GM18858 (cell line): ENCODE data around the gene ENAM.
"Not testable (repeated sequence)": the region's sequence is repeated elsewhere in the genome, so short reads cannot be mapped to it uniquely, and the experiment has no call there.

Experiments used
- ATAC-seq: cut with Tn5 transposase; IDR thresholded peaks from one replicate; pipeline ENCODE4 v1.9.1; 2021; ENCODE audit not compliant: unreplicated experiment

The ENAM gene

DNA sequence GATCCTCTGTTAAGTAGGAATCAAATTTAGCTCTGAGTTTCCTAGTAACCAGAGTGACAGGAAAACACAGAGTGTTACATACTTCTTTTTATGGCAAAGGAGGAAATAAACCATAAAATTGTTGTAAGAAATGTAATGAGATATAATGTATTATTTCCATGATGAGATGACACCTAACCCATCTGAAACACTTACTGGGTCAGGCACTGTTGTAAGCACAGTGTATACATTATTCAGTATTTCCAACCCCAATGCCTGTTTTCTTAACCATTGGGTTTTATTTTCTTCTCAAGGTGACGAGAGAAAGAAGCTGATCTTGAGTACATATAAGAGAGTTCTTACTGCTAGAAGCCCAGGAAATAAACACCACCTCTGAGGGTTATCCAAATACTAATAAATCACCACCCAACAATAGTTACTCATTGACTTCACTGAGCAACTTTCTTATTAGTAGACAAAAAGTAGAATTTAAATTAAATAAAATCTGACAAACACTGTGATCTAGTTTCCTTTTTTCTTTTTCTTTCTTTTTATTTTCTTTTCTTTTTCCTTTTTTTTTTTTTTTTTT, 4.2 kb upstream of the ENAM start:
- no peak for ATAC-seq

DNA sequence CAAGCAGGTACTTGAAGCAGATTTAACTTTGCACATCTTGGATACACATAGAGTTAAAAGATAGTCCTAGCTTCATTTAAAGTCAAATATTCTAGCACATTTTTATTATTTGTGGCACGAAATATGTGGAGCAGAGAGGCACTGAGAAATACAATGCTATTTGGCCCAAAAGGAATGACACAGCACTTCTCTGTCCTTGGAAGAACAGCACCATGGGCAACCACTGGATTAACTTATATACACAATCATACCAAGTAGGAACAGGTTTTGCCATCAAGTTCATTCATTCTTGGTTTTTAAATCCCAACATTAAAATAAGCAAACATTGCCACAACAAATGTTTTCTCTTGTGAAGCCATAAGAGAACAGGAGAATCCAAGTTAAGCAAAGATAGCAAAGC, 924 bp upstream of the ENAM start:
- no peak for ATAC-seq

DNA sequence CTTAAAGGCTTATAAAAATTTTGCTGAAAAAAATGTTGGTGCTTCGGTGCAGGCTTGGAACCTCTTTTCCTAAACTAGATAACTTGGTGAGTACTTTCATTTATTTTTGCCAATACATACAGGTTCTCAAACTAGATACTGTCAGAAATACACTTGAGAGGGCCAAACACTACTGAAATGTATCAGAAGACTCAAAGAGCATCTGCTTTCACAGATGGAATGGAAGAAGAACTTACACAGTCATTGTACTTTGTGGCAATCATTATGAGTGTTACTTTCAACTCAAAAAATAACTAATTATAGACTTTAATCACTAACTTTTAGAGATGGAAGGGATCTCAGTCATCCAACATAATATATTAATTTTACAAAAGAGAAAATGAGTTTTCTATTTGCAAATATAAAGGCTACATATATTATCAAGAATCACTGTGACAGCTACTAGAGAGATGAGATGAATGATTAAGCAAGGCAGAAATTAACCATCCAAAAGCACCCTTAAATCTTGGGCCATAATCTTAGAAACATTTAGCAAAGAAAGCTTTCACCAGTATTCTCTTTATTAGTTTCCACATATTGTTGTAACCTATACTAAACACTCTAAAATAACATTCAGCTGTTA, 1.0 kb downstream of the ENAM start:
- peak; percentile 47 for ATAC-seq

DNA sequence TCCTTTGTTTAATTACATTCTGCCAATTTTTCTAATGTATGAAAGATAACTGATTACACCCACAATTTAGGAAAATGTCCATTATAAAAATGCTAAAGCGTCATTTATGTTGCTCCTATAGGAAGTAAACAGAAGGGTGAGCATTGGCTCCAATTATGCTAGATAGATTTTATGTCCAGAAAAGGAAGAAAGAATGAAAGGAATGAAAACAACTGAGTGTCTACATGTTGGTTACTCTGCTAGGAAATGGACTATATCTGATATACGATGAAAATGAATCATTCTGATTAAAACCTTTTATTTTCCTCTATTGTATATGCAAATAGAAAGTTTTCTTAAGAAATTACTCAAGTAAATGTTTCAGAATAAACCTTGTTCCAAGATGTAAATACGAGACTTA, 1.6 kb downstream of the ENAM start:
- ATAC-seq = no peak

- no peak for ATAC-seq
These were observed 3.5 kb downstream of the ENAM start for GRCh38 chr4:70632028-70632427.

DNA sequence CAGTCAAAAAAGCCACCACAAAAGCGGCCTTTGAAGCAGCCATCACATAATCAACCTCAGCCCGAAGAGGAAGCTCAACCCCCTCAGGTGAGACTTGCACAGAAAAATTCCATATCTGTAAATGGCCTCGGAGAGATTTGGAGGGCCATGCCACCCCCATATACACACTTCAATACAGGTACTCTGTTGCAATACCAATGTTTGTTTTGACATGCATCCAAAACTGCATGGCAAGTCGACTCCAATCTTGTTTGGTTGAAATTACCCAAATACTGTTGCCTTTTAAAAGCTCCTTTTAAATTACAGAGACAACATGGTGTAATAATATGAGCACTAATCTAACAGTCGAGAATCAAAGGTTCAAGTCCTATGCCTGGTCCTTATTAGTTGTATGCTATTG, 5.9 kb downstream of the ENAM start:
- no peak for ATAC-seq

DNA sequence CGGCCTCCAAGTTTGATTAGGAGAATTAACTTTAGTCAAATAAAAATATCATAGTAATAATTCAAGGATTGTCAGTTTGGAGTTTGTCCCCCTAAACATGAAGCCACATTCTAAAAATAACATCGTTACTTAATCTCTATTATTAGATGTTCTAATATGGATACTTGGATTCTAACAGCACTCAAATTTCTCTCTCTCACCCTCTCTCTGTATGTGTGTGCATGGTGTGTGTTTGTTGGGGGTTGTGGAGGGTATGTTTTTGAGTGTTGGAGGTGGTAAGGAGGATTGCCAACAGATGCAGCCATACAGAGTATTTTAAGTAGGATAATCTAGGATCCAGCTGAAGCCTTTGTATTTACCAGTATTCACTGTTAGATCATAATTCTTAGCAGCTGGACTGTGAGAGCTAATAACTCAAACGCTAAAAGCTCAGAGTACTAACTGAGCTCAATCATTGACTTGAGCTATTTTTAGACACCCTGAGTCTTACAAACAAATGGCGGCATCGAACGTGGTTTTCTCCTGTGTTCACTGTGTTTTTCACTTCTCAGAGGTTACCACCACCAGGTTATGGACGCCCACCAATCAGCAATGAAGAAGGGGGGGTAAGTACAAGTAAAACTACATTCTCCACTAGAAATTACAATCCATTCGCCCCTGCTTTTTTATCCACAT, 8.8 kb downstream of the ENAM start:
- no peak for ATAC-seq

- peak; percentile 78 for ATAC-seq
These were observed 11.6 kb downstream of the ENAM start for GRCh38 chr4:70640192-70640591.

DNA sequence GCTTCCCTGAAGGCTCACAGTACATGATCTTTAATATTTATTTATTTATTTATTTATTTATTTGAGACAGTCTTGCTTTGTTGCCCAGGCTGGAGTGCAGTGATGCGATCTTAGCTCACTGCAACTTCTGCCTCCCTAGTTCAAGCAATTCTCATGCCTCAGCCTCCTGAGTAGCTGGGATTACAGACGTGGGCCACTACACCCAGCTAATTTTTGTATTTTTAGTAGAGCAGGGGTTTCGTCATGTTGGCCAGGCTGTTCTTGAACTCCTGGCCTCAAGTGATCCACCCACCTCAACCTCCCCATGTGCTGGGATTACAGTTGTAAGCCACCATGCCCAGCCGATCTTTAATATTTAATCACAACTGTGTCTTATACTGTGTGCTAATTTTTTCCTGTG, 22.2 kb downstream of the ENAM start:
- not testable (repeated sequence) for ATAC-seq

DNA sequence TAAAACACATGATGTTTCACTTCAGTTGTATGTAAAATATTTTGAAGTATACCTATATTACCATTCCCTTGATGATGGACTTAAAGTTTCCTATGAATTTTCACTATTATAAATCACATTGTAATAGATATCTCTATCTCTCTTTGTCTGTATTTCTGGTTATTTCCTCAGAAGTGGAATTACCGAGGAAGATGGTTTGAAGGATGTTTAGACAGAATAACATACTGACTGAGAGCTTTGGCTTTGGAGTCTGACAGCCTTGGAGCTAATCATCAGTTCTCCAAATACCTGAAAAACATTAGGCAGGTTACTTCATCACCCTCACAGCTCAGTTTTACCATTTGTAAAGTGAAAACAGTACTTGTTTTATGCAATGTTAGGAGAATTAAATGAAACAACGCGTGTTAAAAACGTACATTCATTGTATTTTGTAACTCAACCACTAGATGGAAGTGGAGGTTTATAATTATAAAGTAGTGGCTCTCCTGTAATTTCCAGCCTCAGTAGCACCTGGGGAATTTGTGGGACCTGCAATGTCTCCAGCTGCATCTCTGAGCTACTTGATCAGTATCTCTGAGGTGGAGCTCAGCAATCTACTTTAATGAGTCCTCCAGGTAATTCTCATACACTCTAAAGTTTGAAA, 23.4 kb downstream of the ENAM start:
- peak; percentile 49 for ATAC-seq

GRCh38 chr4:70654605-70655011, 26.1 kb downstream of the ENAM start:
- no peak for ATAC-seq

DNA sequence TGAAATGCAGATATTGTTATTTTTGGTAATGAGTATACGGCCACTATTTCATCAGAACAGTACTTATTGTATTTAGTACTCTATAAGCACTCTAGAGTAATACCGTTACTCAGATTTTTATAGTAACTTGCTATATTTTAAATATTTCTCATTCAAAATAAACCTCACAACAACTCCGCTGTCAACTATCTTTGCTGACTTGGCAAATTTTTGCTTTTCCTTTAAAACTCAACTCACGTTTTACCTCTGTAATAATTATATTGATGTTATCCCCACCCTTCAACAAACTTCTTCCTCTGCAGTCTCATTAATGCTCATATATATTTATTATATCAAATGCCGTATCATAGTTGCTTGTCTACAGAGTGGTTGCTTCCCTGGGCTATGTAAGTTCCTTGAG, 28.8 kb downstream of the ENAM start:
- no peak for ATAC-seq

- ATAC-seq = no peak
These were observed 29.9 kb downstream of the ENAM start for GRCh38 chr4:70658418-70658817.

DNA sequence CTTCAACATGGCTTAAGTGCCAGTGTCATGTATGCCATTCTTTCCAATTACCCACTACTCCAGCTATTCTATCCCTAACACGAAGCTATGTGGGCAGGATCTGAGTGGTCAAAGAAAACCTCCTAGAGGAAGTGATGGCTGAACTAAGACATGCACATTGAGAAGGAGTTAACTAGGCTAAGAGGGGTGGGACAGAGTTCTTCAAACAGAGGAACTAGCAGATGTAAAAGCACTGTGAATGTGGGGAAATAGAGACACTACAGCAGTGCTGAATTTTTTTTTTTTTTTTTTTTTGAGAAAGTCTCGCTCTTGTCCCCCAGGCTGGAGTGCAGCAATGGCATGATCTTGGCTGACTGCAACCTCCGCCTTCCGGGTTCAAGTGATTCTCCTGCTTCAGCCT, 31.6 kb downstream of the ENAM start:
- ATAC-seq = no peak

DNA sequence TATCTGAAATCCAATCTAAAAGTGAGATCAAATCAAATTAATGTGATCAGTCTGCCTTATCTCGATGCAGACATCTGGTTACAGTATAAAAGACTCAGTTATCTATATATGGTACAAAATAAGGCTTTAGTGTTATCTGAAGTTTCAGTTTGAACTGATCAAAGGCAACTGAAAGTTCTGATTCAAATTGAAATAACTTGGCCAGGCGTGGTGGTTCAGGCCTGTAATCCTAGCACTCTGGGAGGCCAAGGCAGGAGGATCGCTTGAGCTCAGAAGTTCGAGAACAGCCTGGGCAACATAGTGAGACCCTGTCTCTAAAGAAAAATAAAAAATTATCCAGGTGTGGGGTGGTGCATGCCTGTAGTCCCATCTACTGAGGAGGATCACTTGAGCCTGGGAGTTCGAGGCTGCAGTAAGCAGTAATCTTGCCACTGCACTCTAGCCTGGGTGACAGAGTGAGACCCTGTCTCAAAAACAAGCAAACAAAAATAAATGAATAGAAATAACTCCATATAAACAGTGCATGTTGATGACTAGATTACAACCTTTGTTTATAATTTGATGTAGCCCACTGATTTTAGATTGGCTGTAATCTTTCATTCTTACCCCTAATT, 32.9 kb downstream of the ENAM start:
- peak; percentile 84 for ATAC-seq

- ATAC-seq = peak; percentile 50
These were observed 37.8 kb downstream of the ENAM start, which contains the start of gene JCHAIN for GRCh38 chr4:70666369-70666768. TSS of gene JCHAIN (minus strand) at chr4:70666508. CDS start at chr4:70666490, 18 bp downstream.

DNA sequence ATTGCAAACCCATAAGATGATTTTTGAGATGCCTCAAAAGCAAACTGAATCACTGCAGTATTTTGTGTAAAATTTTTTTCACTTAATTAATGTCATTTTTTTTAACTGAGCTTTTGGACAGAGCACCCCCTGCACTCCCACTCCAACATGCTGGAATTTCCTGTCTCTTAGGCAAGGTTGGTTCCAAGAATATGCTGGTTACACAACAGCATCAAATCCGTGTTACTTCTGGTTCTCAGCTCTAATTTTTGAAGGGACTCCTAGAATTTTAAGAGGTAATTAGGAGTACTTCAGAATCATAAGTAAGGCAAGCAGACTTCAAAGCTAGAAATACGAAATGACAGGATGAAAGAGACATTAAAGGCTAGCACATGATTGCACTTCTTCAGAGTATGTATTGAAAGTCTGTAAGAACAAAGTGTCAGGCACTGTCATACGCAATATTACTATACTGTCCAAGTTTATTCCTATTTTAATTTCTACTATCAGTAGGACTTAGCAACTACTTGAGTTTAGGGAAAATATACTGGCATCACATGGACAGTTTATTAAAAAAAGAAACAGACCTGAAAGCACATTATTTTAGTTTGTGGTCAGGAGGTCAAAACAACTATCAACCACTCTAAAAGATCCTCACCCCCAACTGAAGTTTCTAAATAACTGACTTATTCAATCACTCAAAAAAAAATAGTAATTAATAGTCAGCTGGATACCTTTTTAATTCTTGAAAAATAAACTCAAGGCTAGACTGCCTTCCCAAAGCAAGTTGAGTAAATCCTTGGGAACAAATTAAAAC, 39.4 kb downstream of the ENAM start:
- no peak for ATAC-seq

GRCh38 chr4:70670332-70671014, 41.9 kb downstream of the ENAM start:
- ATAC-seq = no peak

DNA sequence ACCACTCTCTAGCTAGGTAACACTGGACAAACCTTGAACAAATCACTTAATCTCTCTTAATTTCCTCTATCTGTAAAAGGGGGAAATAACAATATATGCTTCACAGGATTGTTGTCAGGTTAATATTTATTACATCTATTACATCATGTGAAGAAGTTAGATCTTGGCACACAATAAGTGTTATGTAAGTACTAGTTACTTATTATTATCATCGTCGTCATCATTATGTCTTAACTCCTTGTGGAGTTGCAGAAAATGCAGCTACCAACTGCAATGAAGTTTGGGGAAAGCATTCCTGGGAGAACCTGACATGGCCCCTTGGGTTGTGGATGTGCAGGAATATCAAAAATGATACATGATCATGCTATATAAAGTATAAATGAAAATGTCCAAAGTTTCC, 42.5 kb downstream of the ENAM start:
- ATAC-seq = no peak

DNA sequence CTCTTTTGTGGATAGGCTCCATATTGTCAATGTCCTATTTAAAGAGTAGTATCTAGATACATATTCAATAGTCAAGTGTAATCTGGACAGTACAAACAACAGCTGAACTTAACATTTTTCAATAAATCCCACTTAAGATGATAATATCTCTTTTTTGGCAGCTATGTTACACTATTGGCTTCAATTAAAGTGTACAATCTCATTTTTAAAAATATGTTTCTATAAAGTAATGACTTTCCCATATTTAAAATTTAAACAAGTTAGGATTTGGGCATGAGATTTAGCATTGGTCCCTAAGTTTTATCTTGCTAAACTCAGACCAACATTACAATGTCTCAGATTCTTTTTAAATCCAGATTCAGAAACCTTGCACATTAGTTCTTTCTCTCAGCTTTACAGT, 45.6 kb downstream of the ENAM start:
- no peak for ATAC-seq
